Hematopoietic multipotent progenitor cell treated with erythropoietin and hydrocortisone succinate and interleukin-3 and kit ligand, for 17 days (in vitro differentiated cells): ENCODE data around the gene RHEB.

Experiments
- DNase-seq: peaks from one replicate; pipeline ENCODE4 v3.0.0-alpha.2; 2015; ENCODE audit warnings: low spot score

The RHEB gene

DNA sequence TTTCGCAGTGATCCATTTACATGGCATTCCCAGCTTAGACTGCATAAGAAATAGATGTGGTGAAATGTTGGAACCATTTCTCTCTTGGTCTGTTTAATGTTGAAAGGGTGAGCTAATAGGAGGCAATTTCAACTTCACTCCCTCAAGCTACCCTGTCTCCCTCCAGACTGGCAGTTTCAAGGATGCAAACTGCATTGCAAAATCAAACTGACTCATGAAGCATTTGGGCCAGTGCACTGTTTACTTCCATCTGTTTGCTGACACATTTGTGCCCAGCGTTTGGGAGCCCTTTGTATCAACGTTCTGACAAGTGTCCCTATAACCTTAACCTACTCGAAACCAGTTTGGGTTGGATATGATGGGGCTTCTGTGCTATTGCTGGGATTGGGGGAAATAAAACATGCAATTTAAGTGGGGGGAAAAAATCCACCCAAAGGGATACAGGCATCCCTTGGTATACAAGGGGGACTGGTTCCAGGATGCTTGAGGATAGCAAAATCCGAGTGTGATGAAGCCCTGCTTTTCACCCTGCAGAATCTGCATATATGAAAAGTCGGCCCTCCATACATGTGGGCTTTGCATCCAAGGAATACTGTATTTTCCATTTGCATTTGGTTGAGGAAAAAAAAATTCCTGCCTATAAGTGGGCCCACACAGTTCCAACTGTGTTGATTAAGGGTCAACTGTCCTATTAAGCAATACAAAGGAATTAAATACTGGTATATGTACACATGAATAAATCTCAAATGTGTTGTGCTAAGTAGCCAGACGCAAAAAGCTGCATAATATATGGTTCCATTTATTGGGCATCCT is 15.6 kb downstream of the RHEB start:
- no peak for DNase-seq

DNA sequence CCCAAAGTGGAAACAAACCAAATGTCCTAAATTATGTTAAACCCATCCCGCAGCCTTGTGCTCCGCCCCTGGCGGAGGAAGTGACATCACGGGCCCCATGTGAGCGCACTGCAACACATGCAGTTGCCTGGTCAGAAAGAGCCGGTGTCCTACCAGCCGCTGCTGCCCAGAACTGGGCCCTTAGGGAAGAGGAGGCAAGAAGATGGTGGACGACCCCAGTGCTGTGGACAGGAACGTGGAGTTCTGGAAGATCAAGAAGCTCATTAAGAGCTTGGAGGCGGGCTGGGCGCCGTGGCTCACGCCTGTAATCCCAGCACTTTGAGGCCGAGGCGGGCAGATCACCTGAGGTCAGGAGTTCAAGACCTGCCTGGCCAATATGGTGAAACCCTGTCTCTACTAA is 18.0 kb downstream of the RHEB start:
- DNase-seq, result no peak

DNA sequence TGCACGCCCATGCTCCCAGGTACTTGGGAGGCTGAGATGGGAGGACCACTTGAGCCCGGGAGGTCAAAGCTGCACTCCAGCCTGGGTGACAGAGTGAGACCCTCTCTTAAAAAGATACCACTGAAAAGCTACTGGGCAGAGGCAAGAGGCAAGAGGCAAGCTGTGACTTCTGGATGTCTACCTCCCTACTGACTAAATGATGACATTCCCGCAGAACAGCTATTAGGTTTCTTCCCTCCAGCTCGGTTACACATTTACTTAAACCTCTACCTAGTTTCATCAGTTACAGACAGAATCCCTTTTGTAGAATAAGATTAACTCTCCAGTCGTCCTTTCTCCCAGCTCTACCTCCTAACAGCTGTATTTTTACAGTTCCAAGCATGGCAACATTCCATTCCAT is 21.2 kb downstream of the RHEB start:
- DNase-seq, result no peak

DNA sequence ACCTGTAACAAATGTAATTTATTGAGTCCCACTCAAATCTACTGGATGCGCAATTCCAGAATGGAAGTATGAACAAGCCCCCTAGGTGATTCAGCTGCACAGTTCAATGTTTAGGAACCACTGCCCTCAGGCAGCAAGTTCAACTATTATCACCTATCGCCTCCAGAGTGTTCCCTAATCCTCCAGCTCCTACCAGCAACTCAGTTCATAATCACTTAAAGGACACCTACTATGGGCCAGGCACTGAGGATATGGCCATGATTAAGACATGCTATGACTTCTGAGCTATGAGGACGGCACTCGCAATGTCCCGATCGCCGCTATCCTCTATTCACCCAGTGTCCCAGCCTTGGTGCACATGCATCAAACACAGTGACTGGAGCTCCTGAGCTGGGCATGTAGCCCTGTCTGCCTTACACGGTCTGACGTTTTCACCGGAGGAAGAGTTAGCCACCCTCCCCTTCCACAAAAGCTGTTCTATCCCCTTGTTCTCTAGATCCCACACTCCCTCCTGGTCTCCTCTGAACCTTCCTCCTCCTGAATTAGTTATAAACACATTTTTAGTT is 22.3 kb downstream of the RHEB start:
- no peak for DNase-seq

DNA sequence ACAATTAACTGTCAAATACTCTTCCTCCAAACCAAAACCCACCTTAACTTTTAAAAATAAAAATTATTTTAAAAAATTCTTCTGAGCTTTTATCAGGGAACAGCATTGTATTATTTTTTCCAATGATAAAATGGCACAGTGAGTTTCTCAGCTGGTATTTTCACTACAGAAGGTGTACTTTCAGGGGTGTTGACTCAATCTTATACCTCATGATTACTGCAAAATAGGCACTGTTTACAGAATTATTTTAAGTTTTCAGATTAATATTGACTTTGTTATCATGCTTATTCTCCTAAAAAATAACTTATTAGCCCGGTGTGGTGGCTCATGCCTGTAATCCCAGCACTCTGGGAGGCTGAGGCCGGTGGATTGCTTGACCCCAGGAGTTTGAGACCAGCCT is 24.3 kb downstream of the RHEB start:
- no peak for DNase-seq

DNA sequence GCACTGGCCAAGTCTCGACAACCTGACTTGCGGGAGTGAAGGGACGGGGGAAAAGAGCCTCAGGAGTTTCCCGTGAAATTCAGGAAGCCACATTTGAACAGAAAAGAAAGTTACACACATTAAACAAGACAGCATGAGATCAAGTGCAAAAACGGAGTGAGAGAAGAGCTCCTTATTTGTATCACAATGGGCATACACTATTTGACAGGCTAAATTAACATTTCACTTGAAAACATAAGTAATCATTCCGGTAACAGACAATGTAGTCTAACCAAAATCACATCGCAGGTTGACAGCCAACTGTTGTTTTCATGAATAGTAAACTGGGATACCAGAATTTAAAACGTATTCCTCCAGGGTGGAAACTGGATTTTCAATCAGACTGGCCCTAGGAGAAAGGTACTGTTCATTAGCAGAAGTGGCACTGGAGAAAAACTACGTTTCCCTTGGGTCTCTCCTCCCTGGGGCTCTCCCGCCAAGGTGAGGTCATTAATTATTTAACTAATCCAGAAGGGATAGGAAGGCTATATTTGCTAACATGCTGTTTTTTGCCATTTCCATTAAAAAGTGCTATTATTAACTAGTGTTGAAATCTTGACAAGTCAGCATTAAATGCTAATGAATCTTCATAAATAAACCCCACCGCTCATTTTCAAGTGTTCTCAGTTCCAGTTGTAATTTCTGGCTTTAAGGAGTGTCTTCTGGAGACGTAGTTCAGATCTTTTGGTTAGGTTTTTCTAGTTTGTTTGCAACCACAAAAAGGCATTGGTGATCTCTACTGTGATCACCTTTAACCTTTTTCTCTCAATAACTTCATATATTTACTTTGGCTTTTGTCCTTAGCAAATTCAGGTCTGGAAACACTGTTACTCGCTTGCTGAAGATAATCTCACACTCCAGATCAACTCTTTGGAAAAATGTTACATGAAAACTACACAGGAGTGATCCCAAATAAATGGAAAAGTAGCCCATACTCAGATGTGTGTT is 25.1 kb downstream of the RHEB start:
- DNase-seq, result no peak

DNA sequence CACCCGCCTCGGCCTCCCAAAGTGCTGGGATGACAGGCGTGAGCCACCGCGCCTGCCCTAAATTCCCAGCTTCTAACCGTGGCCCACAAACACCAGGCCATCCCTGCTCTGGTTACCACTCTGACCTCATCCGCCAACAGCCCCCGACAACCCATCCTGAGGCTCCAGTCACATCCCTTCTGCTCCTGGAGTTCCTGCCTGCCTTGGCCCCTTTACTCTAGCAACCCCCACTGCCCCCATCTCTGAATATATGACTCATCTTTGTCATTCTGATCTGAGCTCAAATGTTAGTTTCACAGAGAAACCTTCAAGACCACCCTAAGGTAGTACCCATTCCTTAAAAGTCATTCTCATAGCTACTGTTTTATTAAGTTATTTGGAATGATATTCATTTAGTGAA is 26.6 kb downstream of the RHEB start:
- DNase-seq, result no peak

DNA sequence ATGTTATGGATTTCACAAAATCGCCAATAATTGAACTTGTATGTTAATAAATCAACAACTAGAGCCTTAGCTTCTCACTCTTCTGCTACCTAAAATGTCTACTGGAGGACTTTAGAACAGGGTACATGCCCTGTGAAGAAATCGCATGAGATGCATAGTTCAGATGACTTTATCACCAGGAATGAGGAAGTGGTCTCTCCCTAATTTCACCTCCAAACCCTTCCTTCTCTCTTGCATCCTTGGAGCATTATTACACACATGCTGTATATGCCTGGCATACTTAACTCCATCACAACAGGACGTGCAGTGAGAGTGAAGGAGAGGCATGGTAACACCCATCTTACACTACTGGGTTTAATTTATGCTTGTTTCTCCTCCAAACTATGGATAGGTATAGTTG is 27.8 kb downstream of the RHEB start:
- DNase-seq, result no peak

DNA sequence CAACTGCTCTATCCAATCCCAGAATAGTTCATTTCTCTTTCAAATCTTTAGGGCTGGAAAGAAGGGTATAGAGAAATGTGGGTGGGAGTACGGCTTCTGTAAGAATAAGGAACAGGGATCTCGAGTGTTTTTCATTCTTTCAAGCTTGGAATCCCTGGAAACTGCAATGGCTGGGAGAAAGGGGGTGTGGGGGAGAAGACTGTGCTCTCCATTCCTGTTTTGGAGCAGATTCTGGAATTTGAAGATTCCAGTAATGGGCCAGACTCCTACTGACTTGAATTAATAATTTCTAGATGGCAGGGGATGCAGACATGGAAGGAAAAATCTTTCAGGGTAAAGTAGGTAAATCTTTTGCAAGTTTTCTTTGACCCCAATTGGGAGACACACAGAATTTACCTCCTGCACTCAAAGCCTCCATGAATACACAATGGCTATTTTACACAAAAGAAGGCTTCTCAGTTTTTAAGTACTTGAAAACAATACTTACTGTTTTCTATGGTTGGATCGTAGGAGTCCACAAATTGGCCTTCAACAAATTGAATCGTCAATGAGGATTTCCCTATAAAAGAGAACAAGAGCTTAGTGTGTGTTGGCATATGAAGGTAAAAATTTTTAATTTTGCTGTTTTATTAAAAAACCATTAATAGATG is 29.1 kb downstream of the RHEB start:
- no peak for DNase-seq

DNA sequence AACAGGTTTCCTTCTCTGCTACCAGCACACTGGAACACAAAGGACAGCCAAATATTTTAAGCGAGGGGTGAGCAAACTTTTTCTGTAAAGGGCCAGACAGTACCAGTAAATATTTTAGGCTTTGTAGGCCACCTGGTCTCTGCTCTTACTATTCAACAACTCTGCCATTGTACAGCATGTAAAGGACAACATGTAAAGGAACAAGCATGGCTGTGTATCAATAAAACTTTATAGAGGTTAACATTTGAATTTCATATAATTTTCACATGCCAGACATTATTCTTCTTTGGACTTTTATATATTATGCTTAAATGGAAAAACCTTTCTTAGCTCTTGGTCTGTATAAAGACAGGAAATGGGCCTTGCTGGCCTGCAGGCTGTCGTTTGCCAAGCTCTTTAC is 30.2 kb downstream of the RHEB start:
- DNase-seq, result no peak

DNA sequence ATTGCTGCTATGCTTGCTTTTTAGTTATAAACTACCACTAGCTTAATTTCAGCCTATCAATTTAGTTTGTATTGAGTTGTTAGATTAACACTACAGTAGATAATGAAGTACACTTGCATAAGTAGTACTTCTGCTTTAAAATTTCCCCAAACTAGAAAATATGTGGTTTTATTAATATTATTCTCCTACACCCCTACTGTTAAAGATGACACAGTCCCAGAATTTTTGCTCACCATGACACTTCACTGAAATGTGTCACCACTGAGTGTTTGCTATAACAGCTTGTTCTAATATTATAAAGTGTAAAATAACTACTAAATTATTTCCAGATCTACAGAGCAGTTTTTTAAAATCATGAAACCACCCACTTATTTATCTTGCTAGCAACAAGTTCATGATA is 31.6 kb downstream of the RHEB start:
- DNase-seq, result no peak

DNA sequence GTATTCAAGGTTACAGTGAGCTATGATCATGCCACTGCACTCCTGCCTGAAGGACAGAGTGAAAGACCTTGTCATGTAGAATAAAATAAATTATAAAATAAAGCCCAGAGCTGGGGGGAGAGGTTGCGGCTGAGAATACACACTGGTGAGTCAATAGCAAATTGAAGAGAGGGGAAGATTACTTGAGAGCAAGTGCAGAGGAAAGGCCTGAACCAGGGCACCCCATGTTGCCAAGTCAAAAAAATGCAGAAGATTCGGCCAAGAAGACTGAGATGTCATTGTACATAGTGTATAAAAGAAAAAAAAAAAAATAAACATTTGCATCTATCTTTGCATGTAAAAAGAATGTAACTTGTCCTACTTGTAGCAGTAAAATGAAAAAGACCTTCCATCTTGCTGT is 32.5 kb downstream of the RHEB start:
- DNase-seq, result no peak

DNA sequence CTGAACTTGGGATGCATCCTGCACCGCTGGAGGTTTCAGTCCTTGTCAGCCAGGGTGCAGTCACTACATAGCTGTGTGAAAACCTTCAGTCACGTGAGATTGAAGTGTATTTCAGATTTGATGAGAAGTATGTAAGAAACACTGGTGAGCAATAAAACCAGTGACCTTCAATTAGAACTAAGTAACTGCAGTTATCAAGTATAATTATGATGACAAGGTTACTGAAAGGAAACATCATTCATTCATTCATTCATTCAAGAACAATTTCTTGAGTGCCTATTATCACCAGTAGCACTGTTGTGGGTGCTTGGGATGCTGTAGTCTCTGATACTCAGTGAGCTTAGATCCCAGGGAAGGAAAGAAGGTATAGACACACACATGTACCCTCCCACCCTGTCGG is 33.6 kb downstream of the RHEB start:
- DNase-seq, result no peak

DNA sequence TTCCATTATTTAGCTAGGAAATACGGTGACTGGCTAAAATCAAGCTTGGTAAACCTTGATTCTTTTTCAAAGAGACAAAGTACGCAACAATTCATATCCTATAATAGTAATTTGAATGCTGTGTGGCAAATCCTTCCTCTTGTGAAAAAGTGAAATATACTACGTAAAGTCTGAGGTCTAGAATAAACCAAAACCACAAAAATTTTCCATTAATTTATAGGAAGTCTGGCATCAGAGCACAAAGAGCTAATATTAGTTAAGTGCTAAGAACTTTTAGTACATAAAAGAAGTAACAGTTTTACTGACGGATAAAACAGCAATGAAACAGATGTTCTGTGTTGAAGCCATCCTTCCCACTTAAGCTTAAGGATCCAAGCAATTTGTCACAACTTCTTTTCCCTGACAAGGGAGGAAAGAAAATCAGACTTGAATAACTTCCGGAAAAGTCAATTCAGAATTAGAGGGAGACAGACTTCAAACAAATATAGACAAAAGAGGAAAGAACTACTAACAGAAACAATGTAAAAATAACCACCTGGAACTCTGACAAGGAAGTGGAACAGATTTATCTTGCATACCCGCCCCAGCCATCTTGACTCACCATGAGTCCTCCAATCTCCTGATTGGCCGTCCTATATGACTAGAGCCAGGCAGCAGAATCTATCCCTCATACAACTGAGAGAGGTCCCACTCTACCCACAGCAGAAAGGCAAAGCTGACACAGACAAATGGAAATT is 34.6 kb downstream of the RHEB start:
- DNase-seq, result no peak

DNA sequence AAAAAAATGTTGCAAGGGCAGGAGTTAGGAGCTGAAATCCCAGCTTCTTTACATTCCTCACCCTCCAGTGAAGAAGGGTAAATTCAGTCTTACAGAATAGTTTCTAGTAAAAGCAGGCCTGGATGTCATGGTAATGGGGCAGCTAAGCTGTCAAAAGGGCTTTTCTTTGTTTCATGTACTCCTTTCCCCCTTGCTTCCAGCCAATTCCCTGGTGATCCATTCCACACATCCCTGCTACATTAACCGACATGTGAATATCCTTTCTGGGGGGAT is 36.0 kb downstream of the RHEB start:
- no peak for DNase-seq

DNA sequence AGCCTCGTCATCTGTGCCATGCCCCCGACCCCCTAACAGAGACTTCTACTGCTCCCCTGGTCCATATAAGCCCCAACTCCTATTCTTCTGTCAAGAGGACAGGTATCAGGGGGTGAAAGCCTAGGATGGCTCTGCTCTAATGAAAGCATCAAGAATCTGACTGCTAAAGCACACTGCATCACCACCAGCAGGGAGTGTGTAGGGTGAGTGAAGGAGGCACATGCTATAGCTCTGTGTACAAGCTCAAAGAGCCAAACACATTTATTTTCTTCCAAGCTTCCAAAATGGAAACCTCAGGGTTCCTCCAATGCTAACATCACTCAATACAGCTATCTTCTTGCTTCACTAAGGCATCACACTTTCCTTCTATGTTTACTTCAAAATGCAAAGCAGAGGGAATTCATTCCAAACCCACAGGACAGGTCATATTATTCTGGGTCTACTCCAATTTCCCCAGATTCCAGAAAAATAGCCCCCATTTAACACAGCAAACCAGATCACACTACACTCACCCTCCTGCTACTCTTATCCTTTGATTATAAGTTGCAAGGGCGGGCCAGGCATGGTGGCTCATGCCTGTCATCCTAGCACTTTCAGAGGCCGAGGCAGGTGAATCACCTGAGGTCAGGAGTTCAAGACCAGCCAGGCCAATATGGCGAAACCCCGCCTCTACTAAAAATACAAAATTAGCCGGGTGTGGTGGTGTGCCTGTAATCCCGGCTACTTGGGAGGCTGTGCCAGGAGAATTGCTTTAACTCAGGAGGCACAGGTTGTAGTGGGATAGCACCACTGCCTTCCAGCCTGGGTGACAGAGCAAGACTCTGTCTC is 36.6 kb downstream of the RHEB start:
- DNase-seq, result no peak

DNA sequence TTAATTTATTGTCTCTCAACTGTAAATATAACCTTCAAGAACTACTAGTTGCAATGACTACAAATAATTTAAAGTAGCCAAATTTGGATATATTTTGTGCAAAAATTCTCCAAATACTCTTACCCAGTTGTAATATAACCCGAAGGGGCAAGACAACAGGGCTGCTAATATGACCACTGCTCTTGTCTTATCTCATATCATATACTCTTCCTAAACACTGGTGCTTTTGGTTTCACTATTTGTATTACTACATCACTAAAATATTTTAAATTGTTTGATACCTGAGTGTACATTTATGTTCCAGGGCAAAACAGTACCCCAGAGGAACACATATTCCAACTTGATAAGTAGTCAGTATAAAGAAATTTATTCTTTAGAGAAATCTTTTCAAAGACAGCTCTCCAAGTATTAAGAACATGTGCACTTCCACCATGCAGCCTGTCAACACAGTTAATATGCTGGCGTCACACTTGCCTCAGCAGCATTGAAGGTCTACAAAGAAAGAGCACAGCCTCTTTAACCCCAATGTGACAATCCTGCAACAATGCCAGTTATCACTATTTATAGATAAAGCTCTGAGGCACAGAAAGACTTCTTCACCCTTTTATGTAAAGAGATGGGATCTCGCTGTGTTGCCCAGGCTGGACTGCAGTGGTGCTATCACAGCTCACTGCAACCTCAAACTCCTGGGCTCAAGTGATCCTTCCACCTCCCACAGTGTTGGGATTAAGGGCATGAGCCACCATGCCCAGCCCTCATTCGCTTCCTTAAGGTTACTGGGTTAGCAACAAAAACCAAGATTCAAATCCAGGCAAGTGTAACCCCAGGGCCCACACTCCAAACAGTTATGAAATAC is 37.8 kb downstream of the RHEB start:
- DNase-seq, result no peak

DNA sequence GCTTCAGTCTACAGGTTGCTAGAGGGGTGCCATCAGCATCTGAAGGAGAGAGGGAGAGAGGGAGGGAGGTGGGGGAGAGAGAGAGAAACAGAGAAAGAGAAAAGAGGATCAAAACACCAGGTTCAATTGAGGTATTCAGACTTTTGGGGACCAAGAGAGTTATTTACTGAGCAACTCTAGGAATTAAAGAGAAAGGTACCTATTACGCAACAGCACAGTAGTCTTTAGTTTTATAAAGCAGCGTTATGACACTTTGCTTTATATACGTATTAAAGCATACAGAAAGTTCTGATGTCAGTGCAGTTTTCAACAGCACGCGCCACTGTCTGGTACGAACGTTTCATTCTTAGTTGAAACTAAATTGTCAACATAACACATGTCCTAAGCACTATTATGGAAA is 41.8 kb downstream of the RHEB start:
- DNase-seq, result no peak

DNA sequence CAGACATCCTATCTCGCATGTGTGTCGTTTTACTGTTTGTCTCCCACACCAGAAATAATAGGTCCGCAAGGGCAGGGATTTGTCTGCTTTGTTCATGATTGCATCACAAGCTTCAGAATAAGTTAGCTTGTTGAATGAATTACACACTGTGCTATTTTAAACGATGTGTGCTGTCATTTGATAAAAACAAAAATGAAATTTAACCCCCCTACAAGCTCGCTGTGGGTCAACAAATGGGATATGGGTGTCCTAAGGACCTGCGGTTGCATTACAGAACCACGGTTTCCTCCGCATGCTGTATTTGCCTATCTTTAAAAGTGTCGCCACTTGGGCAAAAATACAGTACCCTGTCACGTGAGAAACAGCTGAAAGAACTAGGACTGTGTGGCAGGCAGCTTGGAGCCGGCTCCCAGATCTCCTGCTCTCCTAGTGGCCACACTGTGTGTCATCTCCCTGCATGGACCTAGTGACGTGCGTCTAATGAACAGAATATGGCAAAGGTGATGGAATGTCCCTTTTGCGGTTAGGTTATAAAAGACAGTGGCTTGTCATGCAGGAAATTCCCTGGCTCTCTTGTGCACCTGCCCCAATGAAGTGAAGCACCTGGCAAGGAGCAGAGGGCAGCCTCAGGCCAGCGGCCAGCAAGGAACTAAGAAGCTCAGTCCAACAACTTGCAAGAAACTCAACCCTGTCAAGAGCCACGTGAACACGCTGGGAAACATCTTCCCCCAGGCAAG is 46.9 kb downstream of the RHEB start:
- no peak for DNase-seq
